GM23338 (cell line): ENCODE data around the gene SPTBN4.

Experiments
- CTCF ChIP-seq, 2 experiments: fragments of 200-600 bp in 1 of 2; sonication (generic) in 1 of 2; conservative IDR thresholded peaks; 2 replicates each; pipeline versions ENCODE4 v1.5.1 to v1.6.1; 2016 to 2017; ENCODE audit warnings: antibody characterized with exemption in 2 of 2, low read depth in 2 of 2, mild to moderate bottlenecking in 2 of 2, moderate library complexity in 1 of 2
- EZH2 ChIP-seq: fragments of 200-600 bp; sonication (generic); IDR thresholded peaks from one replicate; pipeline ENCODE4 v1.8.0; 2017; ENCODE audit warnings: antibody characterized with exemption, mild to moderate bottlenecking, low read depth; ENCODE audit not compliant: unreplicated experiment

DNA sequence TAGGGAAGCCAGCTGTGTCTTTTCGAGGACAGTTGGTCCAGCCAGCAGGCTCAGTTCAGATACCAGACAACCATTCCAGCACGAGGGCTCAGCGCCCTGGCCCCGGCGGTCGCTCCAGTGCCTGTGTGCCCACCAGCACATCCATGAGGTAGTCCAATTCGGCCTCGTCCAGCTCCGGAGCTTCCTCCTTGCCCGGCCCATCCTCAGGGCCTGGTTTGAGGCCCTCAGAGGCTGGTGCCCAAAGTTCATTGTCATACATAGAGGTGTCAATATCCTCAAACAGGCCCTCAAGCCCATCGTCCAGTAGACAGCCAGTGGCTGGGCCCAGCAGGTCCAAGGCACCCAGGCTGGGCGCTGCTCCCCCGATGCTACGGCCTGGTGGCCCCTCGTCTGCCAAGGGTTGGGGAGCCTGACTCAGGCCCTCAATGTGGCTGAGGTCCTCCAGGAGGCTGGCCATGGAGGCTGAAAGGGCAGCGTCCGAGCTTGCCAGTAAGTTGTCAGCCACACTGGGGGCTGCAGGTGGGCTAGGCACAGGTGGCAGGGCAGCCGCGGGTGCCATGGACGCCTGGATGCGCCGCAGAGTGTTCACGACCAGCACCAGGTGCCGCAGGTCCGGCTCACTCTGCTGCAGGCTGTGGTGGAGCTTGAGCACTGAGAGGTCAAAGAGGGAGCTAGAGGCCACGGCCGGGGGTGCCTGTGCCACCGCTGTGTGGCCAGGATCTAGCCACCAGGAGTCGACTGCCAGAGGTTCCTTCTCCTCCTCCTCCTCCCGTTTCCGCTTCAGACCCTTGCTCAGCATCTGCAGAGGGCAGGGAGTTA, 43.8 kb upstream of the SPTBN4 start:
- TF ChIP-seq EZH2 = no peak
- no peak for TF ChIP-seq CTCF (conservative IDR thresholded peaks at IDR 0.05; ENCODE audit: low read depth in 2 of 2)
